ENCODE data around the gene DNPEP.

Gene DNPEP

DNA sequence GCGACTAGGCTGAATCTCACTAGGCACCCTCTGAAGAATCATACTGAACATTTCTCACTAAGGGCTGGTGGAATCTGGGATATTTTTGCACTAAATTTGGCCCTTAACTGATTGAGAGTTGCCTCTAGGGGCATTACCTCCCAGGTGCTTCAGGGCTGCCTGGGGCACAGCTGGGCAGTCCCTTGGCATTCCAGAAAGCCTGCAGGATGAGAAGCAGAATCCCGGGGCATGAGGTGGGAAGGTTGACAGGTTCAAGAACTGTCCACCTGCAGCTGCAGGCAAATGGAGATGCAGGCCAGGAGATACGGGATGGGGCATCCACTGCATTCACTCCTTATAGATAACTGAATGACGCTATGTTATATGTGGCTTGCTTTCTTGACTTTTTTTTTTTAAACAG lies 62.6 kb downstream of the DNPEP start:
- Histone ChIP-seq H3K36me3 (ENCODE audit: low read length) (no peaks in the 10 kb centered on the region), H3F3A (ENCODE audit: insufficient read depth) (no peaks in the 10 kb centered on the region), H3K9ac (ENCODE audit: low read length) (no peak overlapping the region), H2AFZ (ENCODE audit: low read depth, low read length, severe bottlenecking) (no peak overlapping the region), H3K27ac (ENCODE audit: low read depth, low read length) (no peak overlapping the region), H3K4me2 (ENCODE audit: low read depth, low read length, poor library complexity, severe bottlenecking) (no peak overlapping the region), H3K9me3 (ENCODE audit: insufficient read depth, low read length) (no peaks in the 10 kb centered on the region), H3K79me2 (ENCODE audit: insufficient read depth, low read length) (no peaks in the 10 kb centered on the region), H4K20me1 (ENCODE audit: low read depth, low read length) (no peaks in the 10 kb centered on the region), H3K9me2 (replicated peaks; ENCODE audit: insufficient read depth, low read length) (no peaks in the 10 kb centered on the region), H3K27me3 (ENCODE audit: low read length) (no peaks in the 10 kb centered on the region), H3K4me3 (ENCODE audit: insufficient read depth, low read length, poor library complexity, severe bottlenecking) (no peak overlapping the region)
- no peak for TF ChIP-seq EZH2phosphoT487 (conservative IDR thresholded peaks at IDR 0.05; ENCODE audit: low read length)
- TF ChIP-seq, protein P1, sequence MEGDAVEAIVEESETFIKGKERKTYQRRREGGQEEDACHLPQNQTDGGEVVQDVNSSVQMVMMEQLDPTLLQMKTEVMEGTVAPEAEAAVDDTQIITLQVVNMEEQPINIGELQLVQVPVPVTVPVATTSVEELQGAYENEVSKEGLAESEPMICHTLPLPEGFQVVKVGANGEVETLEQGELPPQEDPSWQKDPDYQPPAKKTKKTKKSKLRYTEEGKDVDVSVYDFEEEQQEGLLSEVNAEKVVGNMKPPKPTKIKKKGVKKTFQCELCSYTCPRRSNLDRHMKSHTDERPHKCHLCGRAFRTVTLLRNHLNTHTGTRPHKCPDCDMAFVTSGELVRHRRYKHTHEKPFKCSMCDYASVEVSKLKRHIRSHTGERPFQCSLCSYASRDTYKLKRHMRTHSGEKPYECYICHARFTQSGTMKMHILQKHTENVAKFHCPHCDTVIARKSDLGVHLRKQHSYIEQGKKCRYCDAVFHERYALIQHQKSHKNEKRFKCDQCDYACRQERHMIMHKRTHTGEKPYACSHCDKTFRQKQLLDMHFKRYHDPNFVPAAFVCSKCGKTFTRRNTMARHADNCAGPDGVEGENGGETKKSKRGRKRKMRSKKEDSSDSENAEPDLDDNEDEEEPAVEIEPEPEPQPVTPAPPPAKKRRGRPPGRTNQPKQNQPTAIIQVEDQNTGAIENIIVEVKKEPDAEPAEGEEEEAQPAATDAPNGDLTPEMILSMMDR (IDR thresholded peaks at IDR 0.05; ENCODE audit: insufficient read depth, low read length, poor library complexity, severe bottlenecking): no peak

DNA sequence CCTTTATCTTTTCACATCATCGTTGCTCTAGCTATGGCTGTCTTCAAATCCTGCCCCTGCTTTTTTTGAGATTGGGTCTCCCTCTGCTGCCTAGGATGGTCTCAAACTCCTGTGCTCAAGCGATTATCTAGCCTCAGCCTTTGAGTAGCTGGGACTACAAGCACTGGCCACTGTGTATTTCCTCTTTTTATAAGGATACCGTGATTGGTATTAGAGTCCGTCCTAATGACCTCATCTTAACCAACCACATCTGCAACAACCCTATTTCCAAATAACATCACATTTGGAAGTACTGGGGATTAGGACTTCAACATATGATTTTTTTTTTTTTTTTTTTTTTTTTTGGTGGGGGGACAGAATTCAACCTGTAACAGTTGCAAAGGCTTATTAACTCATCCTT lies 64.3 kb downstream of the DNPEP start:
- Histone ChIP-seq H4K20me1 (ENCODE audit: low read depth, low read length) (no peaks in the 10 kb centered on the region), H3K79me2 (ENCODE audit: insufficient read depth, low read length) (no peaks in the 10 kb centered on the region), H3K36me3 (ENCODE audit: low read length) (no peaks in the 10 kb centered on the region), H3K4me3 (ENCODE audit: insufficient read depth, low read length, poor library complexity, severe bottlenecking) (no peak overlapping the region), H3K27me3 (ENCODE audit: low read length) (no peaks in the 10 kb centered on the region), H3K9me3 (ENCODE audit: insufficient read depth, low read length) (no peaks in the 10 kb centered on the region), H3K27ac (ENCODE audit: low read depth, low read length) (no peak overlapping the region), H2AFZ (ENCODE audit: low read depth, low read length, severe bottlenecking) (no peak overlapping the region), H3F3A (ENCODE audit: insufficient read depth) (no peaks in the 10 kb centered on the region), H3K9ac (ENCODE audit: low read length) (no peak overlapping the region), H3K4me2 (ENCODE audit: low read depth, low read length, poor library complexity, severe bottlenecking) (no peak overlapping the region), H3K9me2 (replicated peaks; ENCODE audit: insufficient read depth, low read length) (no peaks in the 10 kb centered on the region)
- TF ChIP-seq, protein P1 (IDR thresholded peaks at IDR 0.05; ENCODE audit: insufficient read depth, low read length, poor library complexity, severe bottlenecking): no peak
- TF ChIP-seq EZH2phosphoT487 (conservative IDR thresholded peaks at IDR 0.05; ENCODE audit: low read length): no peak
